GM23338 (cell line): ENCODE data around the gene TTC28. TPM values are rescaled to one million over a fixed set of nuclear protein-coding genes. Genes with fewer than 3 reads are reported as not detected.

Source experiments
- ATAC-seq: fragments of 200-7000 bp; cut with Tn5 transposase; 3 replicates; pipeline ENCODE4 v1.9.1; 2020
- DNase-seq: peaks from one replicate; pipeline ENCODE4 v3.0.0-alpha.2; 2015; ENCODE audit warnings: low spot score
- H2AFZ ChIP-seq: fragments of 200-600 bp; sonication (generic); 2 replicates; pipeline ENCODE4 v1.8.0; 2016; ENCODE audit warnings: antibody characterized with exemption, mild to moderate bottlenecking, moderate library complexity
- H3F3A ChIP-seq: fragments of 200-600 bp; sonication (generic); replicated peaks from 2 replicates; pipeline ENCODE4 v1.8.0; 2017; ENCODE audit warnings: antibody characterized with exemption, mixed run types, low read depth
- H3K27ac ChIP-seq: fragments of 200-600 bp; sonication (generic); 2 replicates; pipeline ENCODE4 v1.6.1; 2016; ENCODE audit warnings: low read depth
- H3K27me3 ChIP-seq: fragments of 200-600 bp; sonication (generic); 2 replicates; pipeline ENCODE4 v1.8.0; 2016; ENCODE audit warnings: mild to moderate bottlenecking, mixed run types, moderate library complexity; ENCODE audit not compliant: insufficient read depth
- H3K36me3 ChIP-seq: fragments of 200-600 bp; sonication (generic); 2 replicates; pipeline ENCODE4 v1.8.0; 2016; ENCODE audit warnings: mild to moderate bottlenecking; ENCODE audit not compliant: insufficient read depth
- H3K4me1 ChIP-seq: fragments of 200-600 bp; sonication (generic); 2 replicates; pipeline ENCODE4 v1.8.0; 2016; ENCODE audit warnings: mild to moderate bottlenecking, moderate library complexity; ENCODE audit not compliant: insufficient read depth
- H3K4me2 ChIP-seq: fragments of 200-600 bp; sonication (generic); 2 replicates; pipeline ENCODE4 v1.7.1; 2017; ENCODE audit warnings: mixed run types
- H3K4me3 ChIP-seq: fragments of 200-600 bp; sonication (generic); 2 replicates; pipeline ENCODE4 v1.6.1; 2016; ENCODE audit warnings: mixed run types
- H3K79me2 ChIP-seq: fragments of 200-600 bp; sonication (generic); replicated peaks from 2 replicates; pipeline ENCODE4 v1.8.0; 2017; ENCODE audit warnings: mild to moderate bottlenecking; ENCODE audit not compliant: insufficient read depth
- H3K9me2 ChIP-seq: fragments of 200-600 bp; sonication (generic); 2 replicates; pipeline ENCODE4 v1.8.0; 2017; ENCODE audit not compliant: insufficient read depth
- H4K20me1 ChIP-seq: fragments of 200-600 bp; sonication (generic); replicated peaks from 2 replicates; pipeline ENCODE4 v1.8.0; 2017; ENCODE audit warnings: mild to moderate bottlenecking; ENCODE audit not compliant: insufficient read depth
- H3K27ac Mint-ChIP-seq: 2 replicates; pipeline ENCODE4 v1.8.0; 2020; ENCODE audit warnings: inconsistent platforms, mild to moderate bottlenecking, moderate library complexity, mixed read lengths
- H3K27me3 Mint-ChIP-seq: 3 replicates; pipeline ENCODE4 v1.8.0; 2022; ENCODE audit warnings: low read depth, mild to moderate bottlenecking, moderate library complexity, mixed read lengths, inconsistent platforms; ENCODE audit not compliant: insufficient read depth, poor library complexity
- H3K36me3 Mint-ChIP-seq: 3 replicates; pipeline ENCODE4 v1.8.0; 2021; ENCODE audit warnings: low read depth, mild to moderate bottlenecking, inconsistent platforms, moderate library complexity, mixed read lengths
- H3K4me1 Mint-ChIP-seq: 3 replicates; pipeline ENCODE4 v1.8.0; 2020; ENCODE audit warnings: mild to moderate bottlenecking, inconsistent platforms, mixed read lengths
- H3K4me3 Mint-ChIP-seq: 3 replicates; pipeline ENCODE4 v1.8.0; 2021; ENCODE audit warnings: moderate library complexity, mild to moderate bottlenecking, inconsistent platforms, mixed read lengths
- H3K9me3 Mint-ChIP-seq: 3 replicates; pipeline ENCODE4 v1.8.0; 2020; ENCODE audit warnings: moderate library complexity, mild to moderate bottlenecking, inconsistent platforms, mixed read lengths
- CREB1 ChIP-seq: fragments of 250-450 bp; sonication (Bioruptor Pico); IDR thresholded peaks from 2 replicates; pipeline ENCODE4 v1.5.0; 2020; ENCODE audit warnings: low read depth, mild to moderate bottlenecking, moderate library complexity
- EZH2 ChIP-seq: fragments of 200-600 bp; sonication (generic); IDR thresholded peaks from one replicate; pipeline ENCODE4 v1.8.0; 2017; ENCODE audit warnings: antibody characterized with exemption, mild to moderate bottlenecking, low read depth; ENCODE audit not compliant: unreplicated experiment
- EZH2phosphoT487 ChIP-seq: fragments of 200-600 bp; sonication (generic); IDR thresholded peaks from one replicate; pipeline ENCODE4 v1.8.1; 2018; ENCODE audit warnings: antibody characterized with exemption; ENCODE audit not compliant: unreplicated experiment
- JUNB ChIP-seq: IDR thresholded peaks from one replicate; pipeline ENCODE4 v1.6.1; 2016; ENCODE audit warnings: antibody characterized with exemption; ENCODE audit not compliant: unreplicated experiment
- NANOG ChIP-seq: IDR thresholded peaks from 2 replicates; pipeline ENCODE4 v1.6.1; 2016; ENCODE audit warnings: antibody characterized with exemption, borderline replicate concordance
- POLR2AphosphoS5 ChIP-seq: IDR thresholded peaks from 2 replicates; pipeline ENCODE4 v1.6.1; 2016; ENCODE audit warnings: antibody characterized with exemption, low read depth
- STAT1 ChIP-seq: IDR thresholded peaks from one replicate; pipeline ENCODE4 v1.6.1; 2016; ENCODE audit warnings: antibody characterized with exemption; ENCODE audit not compliant: unreplicated experiment
- ZNF114 ChIP-seq: fragments of 250-450 bp; sonication (Bioruptor Pico); IDR thresholded peaks from 2 replicates; pipeline ENCODE4 v1.5.0; 2020; ENCODE audit warnings: mild to moderate bottlenecking, moderate library complexity
- ZNF331 ChIP-seq: fragments of 250-450 bp; sonication (Bioruptor Pico); IDR thresholded peaks from 2 replicates; pipeline ENCODE4 v1.5.0; 2020; ENCODE audit warnings: low read depth, mild to moderate bottlenecking, moderate library complexity
- polyA plus RNA-seq: library from polyadenylated mRNA; unstranded; fragments of >200 nt; fragmentation: Nextera tagmentation; extraction: Ambion mirVana; gene quantifications from 2 replicates; pipeline ENCODE4 v1.2.1, GENCODE V29; 2016
- total RNA-seq: library from RNA; depleted of rRNA; stranded (reverse); fragments of >200 nt; shearing (Covaris generic); gene quantifications from 2 replicates; pipeline ENCODE4 v1.2.3, GENCODE V29; 2014
- TF ChIP-seq, protein P1 (sequence below): IDR thresholded peaks from 2 replicates; pipeline ENCODE4 v1.6.1; 2016; ENCODE audit warnings: antibody characterized with exemption
- TF ChIP-seq, protein P2 (sequence below): IDR thresholded peaks from one replicate; pipeline ENCODE4 v1.6.1; 2018; ENCODE audit warnings: antibody characterized with exemption; ENCODE audit not compliant: unreplicated experiment
- TF ChIP-seq, protein P3 (sequence below), 2 experiments: fragments of 200-600 bp in 1 of 2; sonication (generic) in 1 of 2; conservative IDR thresholded peaks; 2 replicates each; pipeline versions ENCODE4 v1.5.1 to v1.6.1; 2016 to 2017; ENCODE audit warnings: antibody characterized with exemption in 2 of 2, low read depth in 2 of 2, mild to moderate bottlenecking in 2 of 2, moderate library complexity in 1 of 2
- TF ChIP-seq, protein P4 (sequence below): fragments of 250-450 bp; sonication (Bioruptor Pico); IDR thresholded peaks from 2 replicates; pipeline ENCODE4 v1.5.0; 2020; ENCODE audit warnings: mild to moderate bottlenecking, moderate library complexity

Gene TTC28
- total and polyA plus RNA-seq, 2 experiments from 2014 or later: 4.5 to 16.1 TPM

DNA sequence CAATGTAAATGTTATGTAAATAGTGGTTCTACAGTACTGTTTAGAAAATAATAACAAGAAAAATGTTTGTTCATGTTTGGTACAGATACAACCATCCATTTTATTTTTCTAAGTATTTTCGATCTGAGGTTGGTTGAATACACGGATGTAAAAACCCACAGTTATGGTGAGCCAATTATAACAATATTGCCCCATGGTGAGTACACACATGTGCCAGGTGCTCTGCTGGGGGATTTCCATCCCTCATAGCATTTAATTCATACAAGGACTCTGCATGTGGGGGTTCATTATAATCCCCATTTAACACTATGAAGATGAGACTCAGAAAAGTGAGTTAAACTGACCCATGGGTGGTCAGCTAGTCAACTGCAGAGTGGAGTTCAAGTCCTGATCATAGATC is 23.3 kb upstream of the TTC28 start:
- no peaks in the 10 kb centered on the region for H3K9me2 ChIP-seq
- Mint-ChIP-seq H3K27me3 (peaks cover 2% of the 10 kb centered on the region), H3K36me3 (peaks cover 39% of the 10 kb centered on the region), H3K27ac (no peak overlapping the region), H3K4me1 (no peaks in the 10 kb centered on the region), H3K4me3 (no peak overlapping the region), H3K9me3 (no peaks in the 10 kb centered on the region; the same call in 2 of the 3 replicates)
- H4K20me1 ChIP-seq: no peaks in the 10 kb centered on the region; the same call in 1 of the 2 replicates
- H3K27ac ChIP-seq: no peak overlapping the region
- H3K36me3 ChIP-seq: peaks cover 24% of the 10 kb centered on the region
- no peak overlapping the region for H3K4me3 ChIP-seq
- ATAC-seq (no peak), DNase-seq (no peak)
- no peak overlapping the region for H2AFZ ChIP-seq
- H3F3A ChIP-seq: no peaks in the 10 kb centered on the region
- no peaks in the 10 kb centered on the region for H3K4me1 ChIP-seq
- no peak overlapping the region for H3K4me2 ChIP-seq
- H3K27me3 ChIP-seq: no peaks in the 10 kb centered on the region
- no peaks in the 10 kb centered on the region for H3K79me2 ChIP-seq
- TF ChIP-seq POLR2AphosphoS5 (no peak), JUNB (no peak), ZNF331 (no peak), STAT1 (no peak), EZH2 (no peak), NANOG (no peak), CREB1 (CRISPR knock-in tag) (no peak), EZH2phosphoT487 (no peak), ZNF114 (CRISPR knock-in tag) (no peak)
- TF ChIP-seq, protein P1, sequence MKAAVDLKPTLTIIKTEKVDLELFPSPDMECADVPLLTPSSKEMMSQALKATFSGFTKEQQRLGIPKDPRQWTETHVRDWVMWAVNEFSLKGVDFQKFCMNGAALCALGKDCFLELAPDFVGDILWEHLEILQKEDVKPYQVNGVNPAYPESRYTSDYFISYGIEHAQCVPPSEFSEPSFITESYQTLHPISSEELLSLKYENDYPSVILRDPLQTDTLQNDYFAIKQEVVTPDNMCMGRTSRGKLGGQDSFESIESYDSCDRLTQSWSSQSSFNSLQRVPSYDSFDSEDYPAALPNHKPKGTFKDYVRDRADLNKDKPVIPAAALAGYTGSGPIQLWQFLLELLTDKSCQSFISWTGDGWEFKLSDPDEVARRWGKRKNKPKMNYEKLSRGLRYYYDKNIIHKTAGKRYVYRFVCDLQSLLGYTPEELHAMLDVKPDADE: no peak
- TF ChIP-seq, protein P2, sequence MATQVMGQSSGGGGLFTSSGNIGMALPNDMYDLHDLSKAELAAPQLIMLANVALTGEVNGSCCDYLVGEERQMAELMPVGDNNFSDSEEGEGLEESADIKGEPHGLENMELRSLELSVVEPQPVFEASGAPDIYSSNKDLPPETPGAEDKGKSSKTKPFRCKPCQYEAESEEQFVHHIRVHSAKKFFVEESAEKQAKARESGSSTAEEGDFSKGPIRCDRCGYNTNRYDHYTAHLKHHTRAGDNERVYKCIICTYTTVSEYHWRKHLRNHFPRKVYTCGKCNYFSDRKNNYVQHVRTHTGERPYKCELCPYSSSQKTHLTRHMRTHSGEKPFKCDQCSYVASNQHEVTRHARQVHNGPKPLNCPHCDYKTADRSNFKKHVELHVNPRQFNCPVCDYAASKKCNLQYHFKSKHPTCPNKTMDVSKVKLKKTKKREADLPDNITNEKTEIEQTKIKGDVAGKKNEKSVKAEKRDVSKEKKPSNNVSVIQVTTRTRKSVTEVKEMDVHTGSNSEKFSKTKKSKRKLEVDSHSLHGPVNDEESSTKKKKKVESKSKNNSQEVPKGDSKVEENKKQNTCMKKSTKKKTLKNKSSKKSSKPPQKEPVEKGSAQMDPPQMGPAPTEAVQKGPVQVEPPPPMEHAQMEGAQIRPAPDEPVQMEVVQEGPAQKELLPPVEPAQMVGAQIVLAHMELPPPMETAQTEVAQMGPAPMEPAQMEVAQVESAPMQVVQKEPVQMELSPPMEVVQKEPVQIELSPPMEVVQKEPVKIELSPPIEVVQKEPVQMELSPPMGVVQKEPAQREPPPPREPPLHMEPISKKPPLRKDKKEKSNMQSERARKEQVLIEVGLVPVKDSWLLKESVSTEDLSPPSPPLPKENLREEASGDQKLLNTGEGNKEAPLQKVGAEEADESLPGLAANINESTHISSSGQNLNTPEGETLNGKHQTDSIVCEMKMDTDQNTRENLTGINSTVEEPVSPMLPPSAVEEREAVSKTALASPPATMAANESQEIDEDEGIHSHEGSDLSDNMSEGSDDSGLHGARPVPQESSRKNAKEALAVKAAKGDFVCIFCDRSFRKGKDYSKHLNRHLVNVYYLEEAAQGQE: no peak
- TF ChIP-seq, protein P3, sequence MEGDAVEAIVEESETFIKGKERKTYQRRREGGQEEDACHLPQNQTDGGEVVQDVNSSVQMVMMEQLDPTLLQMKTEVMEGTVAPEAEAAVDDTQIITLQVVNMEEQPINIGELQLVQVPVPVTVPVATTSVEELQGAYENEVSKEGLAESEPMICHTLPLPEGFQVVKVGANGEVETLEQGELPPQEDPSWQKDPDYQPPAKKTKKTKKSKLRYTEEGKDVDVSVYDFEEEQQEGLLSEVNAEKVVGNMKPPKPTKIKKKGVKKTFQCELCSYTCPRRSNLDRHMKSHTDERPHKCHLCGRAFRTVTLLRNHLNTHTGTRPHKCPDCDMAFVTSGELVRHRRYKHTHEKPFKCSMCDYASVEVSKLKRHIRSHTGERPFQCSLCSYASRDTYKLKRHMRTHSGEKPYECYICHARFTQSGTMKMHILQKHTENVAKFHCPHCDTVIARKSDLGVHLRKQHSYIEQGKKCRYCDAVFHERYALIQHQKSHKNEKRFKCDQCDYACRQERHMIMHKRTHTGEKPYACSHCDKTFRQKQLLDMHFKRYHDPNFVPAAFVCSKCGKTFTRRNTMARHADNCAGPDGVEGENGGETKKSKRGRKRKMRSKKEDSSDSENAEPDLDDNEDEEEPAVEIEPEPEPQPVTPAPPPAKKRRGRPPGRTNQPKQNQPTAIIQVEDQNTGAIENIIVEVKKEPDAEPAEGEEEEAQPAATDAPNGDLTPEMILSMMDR (conservative IDR thresholded peaks at IDR 0.05; ENCODE audit: low read depth in 2 of 2): no peak
- TF ChIP-seq, protein P4, sequence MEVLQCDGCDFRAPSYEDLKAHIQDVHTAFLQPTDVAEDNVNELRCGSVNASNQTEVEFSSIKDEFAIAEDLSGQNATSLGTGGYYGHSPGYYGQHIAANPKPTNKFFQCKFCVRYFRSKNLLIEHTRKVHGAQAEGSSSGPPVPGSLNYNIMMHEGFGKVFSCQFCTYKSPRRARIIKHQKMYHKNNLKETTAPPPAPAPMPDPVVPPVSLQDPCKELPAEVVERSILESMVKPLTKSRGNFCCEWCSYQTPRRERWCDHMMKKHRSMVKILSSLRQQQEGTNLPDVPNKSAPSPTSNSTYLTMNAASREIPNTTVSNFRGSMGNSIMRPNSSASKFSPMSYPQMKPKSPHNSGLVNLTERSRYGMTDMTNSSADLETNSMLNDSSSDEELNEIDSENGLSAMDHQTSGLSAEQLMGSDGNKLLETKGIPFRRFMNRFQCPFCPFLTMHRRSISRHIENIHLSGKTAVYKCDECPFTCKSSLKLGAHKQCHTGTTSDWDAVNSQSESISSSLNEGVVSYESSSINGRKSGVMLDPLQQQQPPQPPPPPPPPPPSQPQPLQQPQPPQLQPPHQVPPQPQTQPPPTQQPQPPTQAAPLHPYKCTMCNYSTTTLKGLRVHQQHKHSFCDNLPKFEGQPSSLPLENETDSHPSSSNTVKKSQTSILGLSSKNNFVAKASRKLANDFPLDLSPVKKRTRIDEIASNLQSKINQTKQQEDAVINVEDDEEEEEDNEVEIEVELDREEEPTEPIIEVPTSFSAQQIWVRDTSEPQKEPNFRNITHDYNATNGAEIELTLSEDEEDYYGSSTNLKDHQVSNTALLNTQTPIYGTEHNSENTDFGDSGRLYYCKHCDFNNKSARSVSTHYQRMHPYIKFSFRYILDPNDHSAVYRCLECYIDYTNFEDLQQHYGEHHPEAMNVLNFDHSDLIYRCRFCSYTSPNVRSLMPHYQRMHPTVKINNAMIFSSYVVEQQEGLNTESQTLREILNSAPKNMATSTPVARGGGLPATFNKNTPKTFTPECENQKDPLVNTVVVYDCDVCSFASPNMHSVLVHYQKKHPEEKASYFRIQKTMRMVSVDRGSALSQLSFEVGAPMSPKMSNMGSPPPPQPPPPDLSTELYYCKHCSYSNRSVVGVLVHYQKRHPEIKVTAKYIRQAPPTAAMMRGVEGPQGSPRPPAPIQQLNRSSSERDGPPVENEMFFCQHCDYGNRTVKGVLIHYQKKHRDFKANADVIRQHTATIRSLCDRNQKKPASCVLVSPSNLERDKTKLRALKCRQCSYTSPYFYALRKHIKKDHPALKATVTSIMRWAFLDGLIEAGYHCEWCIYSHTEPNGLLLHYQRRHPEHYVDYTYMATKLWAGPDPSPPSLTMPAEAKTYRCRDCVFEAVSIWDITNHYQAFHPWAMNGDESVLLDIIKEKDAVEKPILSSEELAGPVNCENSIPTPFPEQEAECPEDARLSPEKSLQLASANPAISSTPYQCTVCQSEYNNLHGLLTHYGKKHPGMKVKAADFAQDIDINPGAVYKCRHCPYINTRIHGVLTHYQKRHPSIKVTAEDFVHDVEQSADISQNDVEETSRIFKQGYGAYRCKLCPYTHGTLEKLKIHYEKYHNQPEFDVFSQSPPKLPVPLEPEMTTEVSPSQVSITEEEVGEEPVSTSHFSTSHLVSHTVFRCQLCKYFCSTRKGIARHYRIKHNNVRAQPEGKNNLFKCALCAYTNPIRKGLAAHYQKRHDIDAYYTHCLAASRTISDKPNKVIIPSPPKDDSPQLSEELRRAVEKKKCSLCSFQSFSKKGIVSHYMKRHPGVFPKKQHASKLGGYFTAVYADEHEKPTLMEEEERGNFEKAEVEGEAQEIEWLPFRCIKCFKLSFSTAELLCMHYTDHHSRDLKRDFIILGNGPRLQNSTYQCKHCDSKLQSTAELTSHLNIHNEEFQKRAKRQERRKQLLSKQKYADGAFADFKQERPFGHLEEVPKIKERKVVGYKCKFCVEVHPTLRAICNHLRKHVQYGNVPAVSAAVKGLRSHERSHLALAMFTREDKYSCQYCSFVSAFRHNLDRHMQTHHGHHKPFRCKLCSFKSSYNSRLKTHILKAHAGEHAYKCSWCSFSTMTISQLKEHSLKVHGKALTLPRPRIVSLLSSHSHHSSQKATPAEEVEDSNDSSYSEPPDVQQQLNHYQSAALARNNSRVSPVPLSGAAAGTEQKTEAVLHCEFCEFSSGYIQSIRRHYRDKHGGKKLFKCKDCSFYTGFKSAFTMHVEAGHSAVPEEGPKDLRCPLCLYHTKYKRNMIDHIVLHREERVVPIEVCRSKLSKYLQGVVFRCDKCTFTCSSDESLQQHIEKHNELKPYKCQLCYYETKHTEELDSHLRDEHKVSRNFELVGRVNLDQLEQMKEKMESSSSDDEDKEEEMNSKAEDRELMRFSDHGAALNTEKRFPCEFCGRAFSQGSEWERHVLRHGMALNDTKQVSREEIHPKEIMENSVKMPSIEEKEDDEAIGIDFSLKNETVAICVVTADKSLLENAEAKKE (CRISPR knock-in tag): no peak
